HG02943 (cell line): ENCODE results near the gene PAPOLA.
"Not testable (repeated sequence)": the region's sequence is repeated elsewhere in the genome, so short reads cannot be mapped to it uniquely, and the experiment has no call there.

Source experiments
- ATAC-seq: cut with Tn5 transposase; IDR thresholded peaks from one replicate; pipeline ENCODE4 v1.9.1; 2021; ENCODE audit warnings: mild to moderate bottlenecking, low read depth, moderate library complexity; ENCODE audit not compliant: unreplicated experiment

PAPOLA gene

DNA sequence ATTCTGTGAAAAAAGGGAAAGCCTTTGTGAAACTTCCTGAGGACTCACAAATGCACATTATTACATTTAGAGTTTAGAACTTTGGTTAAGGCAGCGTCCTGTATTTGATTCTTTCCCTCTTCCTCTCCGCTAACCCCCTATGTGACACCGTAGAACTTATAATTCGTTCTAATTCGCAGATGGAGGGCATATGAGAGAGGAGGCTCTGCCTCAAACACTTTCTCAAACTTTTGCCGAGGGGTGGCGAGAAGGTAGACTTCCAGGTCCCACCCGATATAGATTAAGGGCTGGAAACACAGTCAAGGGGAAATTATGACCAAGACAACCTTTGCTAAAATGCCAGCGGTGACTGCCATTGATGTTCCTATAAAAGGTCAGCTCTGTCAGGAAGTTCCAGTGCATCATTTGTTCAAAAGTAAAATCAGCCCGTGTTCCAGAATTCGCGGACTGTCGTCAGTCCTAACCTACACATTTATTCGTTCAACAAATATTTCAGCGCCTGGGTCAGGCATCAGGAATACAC is 904 bp upstream of the PAPOLA start:
- ATAC-seq = no peak

DNA sequence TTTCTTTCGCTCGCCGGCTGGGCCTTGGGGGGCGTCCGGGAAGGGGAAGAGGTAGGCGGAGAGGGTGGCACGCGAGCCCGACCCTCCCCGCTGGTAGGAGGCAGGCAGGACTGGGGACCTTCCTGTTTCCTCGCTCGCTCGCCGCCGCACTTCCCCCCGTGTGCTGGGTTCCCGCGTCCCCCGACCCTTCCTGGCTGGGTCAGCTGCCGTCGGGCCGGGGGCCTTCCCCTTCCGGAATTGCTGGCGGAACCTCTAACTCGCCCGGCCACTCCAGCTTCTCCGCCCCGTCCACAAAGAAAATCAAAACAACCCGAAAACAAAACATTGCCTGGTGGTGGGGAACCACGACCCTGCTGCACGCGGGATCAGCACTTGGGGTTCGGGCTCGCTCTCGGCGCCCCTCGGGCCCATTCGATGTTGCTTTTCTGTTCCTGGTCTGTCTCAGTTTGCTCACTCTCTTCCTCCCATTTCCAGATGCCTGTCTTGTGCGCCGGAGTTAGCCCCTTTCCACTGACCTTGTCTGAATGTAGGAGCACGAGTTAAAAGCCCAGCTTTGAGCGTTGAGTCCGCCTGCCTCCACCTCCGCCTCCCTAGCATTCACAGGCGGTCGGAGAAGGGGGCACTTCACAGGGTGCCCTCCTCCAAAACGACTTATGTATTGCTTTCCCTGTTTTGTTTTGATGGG is 581 bp downstream of the PAPOLA start:
- ATAC-seq = peak; percentile 35

DNA sequence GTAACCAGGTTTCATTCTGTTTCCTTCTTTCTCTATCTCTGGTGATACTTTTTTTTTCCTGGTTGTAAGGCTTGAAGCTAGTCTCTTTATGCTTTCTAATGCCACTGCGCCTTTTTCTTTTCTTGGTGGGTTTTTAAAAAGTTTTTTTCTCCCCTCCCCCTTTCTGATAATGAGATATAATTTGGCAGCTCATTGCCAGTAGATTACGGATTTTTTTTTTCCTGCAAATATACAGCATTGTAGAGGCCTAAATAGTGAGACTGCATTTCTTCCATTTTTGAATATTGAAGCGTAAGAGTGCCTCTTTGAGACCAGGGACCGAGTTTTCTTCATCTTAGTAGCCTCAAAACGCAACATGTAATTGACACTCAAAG is 1.1 kb downstream of the PAPOLA start:
- ATAC-seq = no peak

DNA sequence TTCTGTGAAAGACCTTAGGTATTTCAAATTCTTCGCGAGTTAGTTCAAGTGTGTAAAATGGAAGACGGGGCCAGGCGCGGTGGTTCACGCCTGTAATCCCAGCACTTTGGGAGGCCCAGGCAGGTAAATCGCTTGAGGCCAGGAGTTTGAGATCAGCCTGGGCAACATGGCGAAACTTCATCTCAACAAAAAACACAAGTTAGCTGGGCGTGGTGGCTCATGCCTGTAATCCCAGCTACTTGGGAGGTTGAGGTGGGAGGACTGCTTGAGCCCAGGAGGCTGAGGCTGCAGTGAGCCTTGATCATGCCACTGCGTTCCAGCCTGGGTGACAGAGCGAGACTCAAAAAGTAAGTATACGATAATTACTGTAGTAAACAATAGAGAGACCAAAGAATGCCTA is 2.2 kb downstream of the PAPOLA start:
- ATAC-seq = not testable (repeated sequence)

DNA sequence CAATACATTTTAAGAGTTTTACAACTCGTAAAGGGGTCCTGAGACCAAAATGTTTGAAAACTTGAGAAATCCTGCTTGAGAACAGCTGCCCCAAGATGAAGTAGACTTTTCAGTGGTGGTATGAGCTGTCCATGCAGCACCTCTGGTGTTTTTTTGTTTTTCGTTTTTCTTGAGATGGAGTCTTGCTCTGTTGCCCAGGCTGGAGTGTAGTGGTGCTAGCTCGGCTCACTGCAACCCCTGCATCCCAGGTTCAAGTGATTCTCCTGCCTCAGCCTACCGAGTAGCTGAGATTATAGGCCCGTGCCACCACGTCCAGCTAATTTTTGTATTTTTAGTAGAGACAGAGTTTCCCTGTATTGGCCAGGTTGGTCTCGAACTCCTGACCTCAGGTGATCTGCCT is 5.5 kb downstream of the PAPOLA start:
- ATAC-seq = no peak

DNA sequence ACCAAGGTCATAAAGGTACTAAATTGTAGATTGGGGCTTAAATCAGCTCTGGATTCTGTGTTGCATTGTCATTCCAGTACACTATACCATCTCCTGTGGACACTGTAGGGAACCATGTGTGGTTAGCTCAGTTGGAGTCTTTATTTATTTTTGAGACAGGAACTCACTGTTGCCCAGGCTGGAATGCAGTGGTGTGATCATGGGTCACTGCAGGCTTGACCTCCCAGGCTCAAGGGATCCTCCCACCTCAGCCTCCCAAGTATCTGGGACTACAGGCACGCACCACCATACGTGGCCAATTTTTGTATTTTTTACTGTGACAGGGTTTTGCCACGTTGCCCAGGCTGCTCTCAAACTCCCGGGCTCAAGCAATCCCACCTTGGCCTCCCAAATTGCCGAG is 6.7 kb downstream of the PAPOLA start:
- no peak for ATAC-seq

DNA sequence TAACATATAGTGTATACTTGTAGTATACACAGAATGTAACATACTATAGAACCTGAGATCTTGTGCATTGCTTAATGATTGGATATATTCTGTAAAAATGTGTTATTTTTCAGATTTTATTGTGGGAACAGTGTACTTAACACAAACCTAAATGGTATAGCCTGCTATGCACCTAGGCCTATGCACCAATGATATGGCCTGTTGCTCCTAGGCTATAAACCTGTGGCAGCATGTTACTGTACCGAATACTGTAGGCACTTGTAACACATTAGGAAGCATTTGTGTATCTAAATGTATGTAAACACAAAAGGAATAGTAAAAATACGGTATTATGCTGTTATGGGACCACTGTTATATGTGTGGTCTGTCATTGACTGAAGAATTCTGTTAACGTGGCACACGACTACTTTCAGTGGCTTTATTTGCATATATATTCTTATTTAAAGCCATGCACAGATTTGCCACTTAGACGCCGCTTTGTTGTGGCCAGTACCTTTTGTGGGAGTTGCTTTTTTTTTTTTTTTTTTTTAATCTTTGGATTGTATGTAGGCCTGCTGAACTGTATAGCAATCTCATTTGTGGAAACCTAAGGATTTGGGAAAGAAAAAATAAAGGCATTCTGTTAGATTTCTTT is 7.4 kb downstream of the PAPOLA start:
- ATAC-seq = no peak

DNA sequence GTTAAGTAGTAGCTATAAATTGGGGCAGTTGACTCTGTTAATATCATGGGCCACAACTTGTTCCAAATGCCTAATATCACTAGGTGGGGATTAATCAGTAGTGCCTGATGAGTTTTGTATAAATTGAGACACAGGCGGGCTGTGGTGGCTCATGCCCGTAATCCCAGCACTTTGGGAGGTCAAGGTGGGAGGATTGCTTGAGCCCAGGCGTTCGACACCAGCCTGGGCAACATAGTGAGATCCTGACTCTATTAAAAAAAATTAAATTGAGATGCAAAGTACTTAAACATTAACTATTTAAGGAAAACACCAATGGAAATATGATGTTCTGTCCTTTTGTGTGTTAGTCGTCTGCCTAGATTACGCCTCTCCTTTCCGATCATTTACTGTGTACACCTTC is 9.0 kb downstream of the PAPOLA start:
- ATAC-seq = no peak

DNA sequence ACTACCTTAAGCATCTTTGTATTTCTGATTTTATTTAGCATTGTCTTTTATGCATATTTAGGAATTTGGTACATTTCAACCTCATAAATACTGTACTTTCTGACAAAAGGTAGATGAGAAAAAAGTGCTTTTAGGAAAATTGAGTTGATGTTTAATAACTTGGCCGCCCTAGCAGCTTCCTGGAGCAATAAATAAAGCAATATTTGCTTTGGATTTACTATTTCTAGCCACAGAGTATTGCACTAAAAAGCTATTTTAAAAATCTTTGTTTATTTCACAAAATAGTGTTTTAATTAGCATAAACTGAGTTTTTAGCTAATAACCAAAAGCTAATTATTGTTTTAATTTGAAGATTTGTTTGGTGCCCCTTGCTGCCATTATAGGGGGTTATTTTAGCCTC is 9.5 kb downstream of the PAPOLA start:
- ATAC-seq = no peak

DNA sequence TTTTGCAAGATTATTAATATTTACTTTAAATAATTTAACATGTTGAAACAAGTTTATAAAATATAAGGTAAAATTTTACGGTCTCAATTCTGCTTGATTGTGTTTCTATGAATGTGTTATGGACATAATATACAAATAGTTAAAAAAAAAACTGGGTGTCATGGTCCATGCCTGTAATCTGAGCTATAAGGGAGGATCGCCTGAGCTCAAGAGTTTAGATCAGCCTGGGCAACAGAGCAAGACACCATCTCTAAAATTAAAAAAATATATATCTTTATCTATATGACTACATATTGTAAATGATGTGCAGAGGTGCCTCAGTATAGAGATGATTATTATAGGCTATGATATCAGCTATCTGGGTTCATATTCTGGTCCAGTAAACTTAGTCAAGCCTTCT is 9.9 kb downstream of the PAPOLA start:
- ATAC-seq = no peak

DNA sequence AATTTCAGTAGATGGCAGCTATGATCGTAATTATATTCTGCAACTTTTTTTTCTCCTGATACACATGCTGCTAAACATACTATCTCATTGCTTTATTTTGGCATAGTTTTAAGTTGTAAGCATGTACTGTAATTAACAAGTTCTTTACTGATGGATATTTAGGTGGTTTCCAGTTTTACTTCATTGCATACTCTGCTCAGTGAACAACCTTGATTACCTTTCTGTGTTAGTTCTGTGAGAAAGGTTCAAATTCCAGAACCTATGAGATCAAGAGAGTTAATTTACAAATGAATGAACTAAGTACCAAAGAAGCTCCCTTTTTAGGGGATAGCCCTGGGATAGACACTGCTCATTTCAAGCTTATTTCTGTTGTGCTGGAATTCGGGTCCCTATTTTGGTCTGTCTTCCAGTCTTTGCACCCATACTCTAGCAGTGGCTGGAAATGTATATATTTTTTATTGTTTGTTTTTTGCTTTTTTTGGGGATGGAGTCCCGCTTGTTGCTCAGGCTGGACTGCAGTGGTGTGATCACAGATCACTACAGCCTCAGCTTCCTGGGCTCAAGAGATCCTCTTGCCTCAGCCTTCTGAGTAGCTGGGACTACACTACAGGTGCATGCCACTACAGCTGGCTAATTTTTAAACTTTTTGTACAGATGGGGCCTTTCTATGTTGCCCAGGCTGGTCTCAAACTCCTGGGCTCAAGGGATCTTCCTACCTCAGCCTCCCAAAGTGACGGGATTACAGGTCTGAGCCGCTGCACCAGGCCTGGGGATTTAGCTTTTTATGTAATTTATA is 10.6 kb downstream of the PAPOLA start:
- no peak for ATAC-seq

DNA sequence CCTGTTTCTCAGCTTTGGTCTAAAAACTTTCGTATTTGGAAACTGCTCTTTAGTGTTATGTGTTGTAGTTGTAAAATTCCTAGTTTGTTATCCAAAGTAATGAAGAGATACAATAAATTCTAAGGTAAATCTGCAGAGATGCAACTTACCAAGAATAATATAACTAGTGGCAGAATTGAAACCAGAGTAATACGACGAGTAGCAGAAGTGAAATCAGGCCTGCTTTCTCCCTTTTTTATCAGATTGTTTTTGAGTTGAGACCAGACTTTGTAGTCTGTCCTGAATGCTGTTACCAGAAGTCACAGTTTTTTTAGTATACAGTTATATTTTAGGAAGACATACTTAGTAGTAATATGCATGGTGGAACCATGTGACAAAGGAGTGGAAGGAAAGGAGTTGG is 12.5 kb downstream of the PAPOLA start:
- no peak for ATAC-seq

DNA sequence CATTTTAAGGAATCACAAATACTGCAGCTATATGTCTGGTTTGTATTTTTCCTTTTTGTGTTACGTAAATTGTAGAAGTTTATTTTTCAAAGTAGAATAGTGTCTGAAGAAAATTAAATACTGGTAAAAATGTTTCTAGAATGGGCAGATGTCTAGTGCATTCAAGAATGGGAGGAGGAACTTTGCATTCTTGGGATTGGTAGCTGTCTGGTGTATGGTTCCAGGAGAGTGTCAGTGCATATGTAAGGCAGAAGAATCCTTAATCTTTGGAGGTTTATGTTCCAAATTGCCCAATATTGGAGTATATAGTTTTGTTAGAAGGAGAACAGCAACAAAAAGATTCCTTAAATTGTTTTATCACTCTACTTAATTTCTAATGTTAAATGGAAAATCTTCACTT is 13.5 kb downstream of the PAPOLA start:
- ATAC-seq = no peak

DNA sequence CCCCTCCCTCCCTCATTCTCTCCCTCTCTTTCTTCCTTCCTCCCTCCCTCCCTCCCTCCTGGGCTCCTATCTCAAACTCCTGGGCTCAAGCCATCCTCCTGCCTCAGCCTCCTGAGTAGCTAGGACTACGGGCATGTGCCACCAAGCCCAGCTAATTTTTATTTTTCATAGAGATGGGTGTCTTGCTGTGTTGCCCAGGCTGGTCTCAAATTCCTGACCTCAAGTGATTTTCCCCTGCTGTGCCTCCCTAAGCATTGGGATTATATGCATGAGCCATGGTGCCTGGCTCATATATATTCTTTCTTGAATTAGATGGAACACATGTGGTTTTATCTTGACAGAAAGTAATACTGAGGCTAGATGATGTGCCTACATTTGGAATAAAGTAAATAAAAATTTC is 14.2 kb downstream of the PAPOLA start:
- ATAC-seq = no peak

DNA sequence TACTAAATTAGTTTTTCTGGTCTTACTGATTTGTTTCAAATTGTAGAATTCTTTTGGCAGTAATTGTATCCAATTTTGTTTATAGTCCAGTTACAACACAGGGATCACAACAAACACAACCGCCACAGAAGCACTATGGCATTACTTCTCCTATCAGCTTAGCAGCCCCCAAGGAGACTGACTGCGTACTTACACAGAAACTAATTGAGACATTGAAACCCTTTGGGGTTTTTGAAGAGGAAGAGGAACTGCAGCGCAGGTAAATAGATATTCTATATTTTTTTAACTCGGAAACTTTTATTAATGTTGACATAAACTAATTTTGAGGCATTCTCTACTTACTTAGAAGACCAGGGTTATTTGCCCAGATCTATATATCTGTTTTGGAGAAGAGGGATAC is 17.8 kb downstream of the PAPOLA start:
- no peak for ATAC-seq

DNA sequence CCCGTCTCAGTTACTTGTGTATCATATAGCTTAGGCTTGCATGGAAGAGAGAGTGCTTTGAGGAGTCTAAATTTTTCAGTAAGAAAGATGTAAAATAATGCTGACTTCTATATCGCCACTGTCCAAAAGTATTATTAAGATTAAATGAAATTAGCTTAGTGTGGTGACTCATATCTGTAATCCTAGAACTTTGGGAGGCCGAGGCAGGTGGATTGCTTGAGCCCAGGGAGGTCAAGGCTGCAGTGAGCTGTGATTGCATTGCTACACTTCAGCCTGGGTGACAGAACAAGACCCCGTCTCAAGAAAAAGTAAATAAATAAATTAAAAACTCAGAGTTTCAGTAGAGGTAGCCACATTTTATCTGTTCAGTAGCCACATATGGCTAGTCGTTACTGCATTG is 23.3 kb downstream of the PAPOLA start:
- no peak for ATAC-seq

DNA sequence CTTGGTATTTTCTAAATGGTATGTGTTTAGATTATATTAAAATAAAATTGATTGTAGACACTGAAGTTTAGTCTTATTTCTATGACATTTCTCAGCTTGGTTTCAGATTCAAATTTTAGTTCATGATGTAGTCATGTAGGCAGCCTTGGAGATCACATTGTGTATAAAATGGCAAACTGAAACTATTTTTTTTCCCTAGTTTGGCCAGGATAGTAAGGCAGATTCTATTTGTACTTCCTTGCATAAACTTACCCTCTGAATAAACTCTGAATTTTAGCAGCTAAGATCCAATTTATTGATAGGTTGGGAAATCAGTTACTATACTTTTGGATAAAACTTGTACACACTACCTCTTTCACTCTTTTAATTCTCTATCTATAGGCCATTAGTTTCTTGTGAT is 30.4 kb downstream of the PAPOLA start:
- no peak for ATAC-seq

DNA sequence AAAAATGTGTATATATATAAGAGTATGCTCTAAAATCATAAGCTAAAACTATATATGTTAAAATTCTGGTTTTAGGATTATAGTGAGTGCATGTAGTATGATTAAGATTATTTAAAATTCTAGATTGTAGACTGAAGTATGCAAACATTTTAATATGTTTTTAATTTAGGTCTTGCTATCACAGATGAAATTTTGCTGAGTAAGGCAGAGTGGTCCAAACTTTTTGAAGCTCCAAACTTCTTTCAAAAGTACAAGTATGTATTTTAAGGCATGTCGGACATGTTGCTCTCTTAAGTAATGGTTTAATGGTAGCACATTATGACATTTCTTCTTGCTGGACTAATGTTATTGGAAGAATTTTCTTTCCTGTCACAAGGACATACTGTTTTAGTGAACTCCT is 34.6 kb downstream of the PAPOLA start:
- no peak for ATAC-seq

DNA sequence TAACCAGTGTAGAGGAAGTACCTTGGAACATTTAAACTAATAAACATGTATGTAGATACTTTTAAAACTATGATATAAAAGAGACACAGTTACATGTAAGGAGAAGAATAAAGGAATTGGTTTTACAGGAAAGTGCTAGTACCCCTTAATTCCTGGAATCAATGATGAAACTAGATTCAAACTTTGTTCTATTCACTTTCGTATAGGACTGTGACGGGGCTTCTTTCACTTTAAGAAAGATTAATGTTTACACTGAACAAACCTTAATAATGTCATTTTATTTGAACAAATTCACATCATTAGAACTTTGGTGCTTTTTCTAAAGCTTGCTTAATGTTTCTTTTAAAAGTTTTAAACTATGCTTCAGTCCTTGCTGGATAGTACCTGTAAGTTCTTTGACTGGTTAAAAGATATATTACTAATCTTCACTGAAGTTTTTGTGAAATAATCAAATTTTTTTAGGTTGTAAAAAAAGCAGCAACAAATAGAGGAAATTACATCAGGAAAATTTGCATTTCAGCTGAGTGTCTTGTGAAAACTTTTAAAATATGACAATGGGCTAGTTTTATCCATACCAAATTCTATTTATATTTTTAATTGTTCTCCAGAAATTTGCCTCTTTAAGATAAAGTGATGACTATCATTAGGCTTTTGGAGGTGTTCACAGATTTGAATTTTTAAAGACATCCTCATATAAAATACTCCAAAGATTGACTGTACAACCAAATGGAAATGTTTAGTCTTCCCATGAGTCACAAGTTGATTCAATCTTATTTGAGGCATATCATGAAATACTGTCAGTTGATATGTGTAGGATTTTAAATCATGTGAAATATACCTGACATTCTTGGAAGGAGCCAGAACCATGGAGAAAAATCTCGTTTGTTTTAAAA is 36.2 kb downstream of the PAPOLA start:
- no peak for ATAC-seq

DNA sequence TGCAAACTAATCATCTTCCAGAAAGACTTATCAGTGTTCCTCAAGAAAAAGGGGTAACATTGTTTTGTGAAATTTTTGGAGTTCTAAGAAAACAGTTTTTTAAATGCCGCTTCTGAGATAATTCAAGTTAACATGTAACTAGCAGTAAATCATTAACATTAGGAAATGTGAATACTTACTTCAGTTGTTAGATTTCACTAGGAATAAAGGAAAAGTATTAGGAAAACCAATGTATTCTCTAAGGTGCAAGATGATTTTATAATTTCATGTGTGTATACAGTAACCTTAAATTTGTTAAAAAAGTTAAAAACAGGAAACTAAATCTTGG is 36.8 kb downstream of the PAPOLA start:
- no peak for ATAC-seq
